Smooth muscle cell of the brain vasculature (primary cell): Measurements from ENCODE around the gene MAP2K7.
"Not testable (repeated sequence)": the region's sequence is repeated elsewhere in the genome, so short reads cannot be mapped to it uniquely, and the experiment has no call there.

Source experiments
- DNase-seq: peaks from one replicate; pipeline ENCODE4 v3.0.0-alpha.2; 2012; ENCODE audit warnings: low read depth, low spot score

The MAP2K7 gene

DNA sequence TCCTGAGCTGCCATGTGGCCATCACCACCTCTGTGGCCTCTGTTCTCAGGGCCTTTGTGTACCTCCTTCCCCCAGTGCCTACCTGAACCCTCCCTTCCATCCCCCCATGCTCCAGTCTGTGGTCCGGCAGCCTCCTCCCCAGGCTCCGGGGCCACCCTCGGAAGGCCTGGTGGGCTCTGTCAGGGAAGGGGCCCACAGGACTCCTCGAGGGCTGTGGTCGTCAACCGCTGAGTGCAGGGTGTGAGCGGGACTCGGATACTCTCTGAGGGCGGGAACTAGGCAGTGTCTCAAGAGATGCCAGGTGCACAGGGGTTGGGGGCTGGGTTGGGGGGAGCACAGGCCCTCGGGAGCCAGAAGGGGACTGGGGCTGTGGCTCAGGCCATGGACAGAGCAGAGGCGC lies 3.9 kb downstream of the MAP2K7 start:
- DNase-seq = no peak

DNA sequence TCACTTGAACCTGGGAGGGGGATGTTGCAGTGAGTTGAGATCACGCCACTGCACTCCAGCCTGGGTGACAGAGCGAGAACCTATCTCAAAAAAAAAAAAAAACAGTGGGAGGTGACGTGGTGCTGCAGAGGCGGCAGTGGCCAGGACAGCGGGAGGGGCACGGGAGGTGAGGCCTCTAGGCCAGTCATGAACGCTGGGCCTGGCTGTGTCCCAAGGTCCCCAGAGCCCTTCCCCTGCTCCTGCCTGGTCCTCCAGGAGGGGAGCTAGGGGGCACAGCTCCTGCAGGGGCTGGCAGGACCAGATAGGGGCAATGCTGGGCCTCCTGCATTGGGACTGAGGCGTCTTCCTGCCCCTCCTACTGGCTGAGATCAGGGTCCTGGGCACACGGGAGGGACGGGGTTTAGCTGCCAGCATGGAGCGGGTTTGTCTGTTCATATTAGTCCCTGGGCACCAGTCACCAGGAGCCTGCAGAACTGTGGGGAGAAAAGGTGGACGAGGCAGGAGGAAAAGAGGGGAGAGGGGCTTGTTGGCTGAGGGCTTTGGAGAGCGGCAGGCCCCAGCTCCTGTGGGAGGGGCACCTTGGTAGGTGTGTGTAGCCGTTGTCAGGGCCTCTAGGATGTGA lies 4.5 kb downstream of the MAP2K7 start:
- DNase-seq = no peak

DNA sequence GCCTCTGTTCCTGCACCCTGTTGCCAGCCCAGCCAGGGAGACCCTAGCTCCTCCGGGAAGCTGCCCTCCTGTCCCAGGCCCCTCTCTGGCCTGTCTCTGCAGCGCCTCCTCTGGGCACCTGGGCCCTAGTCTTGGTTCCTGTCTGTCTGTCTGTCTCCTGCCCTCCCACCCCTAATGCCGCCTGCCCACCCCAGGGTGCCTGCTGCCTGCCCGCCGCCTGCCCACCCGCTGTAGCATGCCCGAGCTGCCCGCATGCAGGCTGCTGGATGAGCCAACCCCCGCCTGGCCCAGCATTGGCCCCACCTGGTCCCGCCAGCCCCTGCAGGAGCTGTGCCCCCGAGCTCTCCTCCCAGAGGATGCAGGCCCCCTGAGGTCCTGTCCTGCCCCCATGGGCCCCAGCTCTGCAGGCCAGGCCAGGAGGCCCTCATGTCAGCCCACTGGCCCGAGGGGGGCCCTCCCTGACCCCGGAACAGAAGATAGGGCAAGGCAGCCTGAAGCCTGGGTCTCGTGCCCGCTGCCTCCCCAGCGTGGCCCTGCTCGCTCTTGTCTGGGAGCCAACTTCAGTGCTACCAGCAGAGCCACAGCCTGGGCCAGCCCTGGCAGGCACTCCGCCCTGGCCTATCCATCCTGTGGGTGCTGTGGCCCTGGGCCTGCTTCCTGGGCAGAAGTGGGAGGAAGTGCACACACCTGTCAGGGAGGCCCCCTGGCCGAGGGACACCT lies 5.2 kb downstream of the MAP2K7 start:
- DNase-seq = no peak

DNA sequence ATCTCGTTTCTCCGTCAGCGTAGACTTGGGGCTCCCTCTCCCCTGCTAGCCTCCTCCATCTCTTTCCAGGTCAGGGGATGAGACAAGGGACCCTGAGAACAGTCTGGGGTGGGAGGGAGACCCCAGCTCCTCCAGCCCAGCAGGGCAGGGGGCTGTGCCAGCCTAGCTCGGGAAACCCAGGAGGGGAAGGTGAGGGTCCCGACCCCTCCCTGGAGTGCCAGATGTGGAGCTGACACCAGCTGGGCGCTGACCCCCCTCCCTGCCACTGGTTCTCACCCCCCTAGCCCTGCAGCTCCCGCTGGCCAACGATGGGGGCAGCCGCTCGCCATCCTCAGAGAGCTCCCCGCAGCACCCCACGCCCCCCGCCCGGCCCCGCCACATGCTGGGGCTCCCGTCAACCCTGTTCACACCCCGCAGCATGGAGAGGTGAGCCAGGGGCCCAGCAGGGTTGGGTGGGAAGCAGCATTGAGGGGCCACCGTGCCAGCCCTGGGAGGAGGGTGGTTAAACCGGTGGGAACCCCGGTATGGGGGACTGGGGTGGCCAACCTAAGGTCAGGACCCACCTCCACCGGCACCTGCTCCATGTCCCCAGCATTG lies 5.9 kb downstream of the MAP2K7 start:
- DNase-seq = no peak

DNA sequence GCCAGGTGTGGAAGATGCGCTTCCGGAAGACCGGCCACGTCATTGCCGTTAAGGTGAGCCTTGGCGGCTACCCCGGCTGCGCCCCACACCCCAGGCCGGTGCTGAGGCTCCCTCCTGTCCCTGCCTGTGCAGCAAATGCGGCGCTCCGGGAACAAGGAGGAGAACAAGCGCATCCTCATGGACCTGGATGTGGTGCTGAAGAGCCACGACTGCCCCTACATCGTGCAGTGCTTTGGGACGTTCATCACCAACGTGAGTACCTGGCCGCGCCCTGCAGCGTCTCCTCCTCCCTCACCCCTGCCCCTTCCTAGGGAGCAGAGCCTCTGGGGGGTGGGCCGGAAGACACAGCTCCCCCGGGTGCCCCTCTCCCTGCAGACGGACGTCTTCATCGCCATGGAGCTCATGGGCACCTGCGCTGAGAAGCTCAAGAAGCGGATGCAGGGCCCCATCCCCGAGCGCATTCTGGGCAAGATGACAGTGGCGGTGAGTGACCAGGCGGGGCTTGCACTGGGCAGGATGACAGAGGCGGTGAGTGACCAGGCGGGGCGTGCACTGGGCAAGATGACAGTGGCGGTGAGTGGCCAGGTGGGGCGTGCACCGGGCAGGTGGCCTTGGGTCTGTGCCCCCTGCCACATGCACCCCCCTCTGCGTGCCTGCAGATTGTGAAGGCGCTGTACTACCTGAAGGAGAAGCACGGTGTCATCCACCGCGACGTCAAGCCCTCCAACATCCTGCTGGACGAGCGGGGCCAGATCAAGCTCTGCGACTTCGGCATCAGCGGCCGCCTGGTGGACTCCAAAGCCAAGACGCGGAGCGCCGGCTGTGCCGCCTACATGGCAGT lies 6.9 kb downstream of the MAP2K7 start:
- DNase-seq = no peak

DNA sequence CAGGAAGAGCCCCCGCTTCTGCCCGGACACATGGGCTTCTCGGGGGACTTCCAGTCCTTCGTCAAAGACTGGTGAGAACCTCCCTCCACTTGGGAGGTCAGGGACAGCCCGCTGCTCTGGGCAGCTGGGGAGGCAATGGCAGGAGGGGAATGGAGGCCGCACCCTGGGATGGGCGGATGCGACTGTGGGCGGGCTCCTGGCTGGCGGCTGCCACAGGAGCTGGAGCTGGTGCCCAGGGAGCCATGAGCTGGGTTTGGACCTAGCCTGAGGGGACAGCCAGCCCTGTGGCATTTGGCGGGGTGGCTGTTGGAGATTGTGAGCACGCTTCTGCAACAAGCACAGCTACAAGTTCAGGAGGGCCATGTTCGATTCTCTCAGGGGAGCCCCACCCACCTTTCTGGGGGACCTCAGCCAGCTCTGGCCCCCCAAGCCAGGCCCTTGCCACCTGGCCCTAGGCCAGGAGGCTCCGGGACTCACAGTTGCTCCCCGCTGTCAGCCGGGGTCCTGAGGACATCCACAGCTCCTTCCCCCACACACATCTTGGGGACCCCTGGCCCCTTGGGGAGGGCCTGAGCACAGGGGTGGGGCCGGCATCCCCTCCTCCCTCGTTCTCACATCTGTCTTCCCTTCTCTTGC lies 7.9 kb downstream of the MAP2K7 start:
- DNase-seq = no peak

DNA sequence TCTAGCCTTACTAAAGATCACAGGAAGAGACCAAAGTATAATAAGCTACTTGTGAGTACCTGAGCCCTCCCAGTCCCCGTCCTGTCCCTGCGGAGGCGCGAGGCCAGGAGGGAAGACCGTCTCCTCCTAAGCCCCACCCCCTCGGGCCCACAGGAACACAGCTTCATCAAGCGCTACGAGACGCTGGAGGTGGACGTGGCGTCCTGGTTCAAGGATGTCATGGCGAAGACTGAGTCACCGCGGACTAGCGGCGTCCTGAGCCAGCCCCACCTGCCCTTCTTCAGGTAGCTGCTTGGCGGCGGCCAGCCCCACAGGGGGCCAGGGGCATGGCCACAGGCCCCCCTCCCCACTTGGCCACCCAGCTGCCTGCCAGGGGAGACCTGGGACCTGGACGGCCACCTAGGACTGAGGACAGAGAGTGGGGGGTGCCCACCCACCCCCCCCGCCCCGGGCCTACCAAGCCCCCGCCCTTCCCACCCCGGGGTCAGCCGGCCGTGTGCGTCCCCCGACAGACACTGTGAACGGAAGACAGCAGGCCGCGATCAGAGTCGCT lies 8.5 kb downstream of the MAP2K7 start:
- DNase-seq = no peak

DNA sequence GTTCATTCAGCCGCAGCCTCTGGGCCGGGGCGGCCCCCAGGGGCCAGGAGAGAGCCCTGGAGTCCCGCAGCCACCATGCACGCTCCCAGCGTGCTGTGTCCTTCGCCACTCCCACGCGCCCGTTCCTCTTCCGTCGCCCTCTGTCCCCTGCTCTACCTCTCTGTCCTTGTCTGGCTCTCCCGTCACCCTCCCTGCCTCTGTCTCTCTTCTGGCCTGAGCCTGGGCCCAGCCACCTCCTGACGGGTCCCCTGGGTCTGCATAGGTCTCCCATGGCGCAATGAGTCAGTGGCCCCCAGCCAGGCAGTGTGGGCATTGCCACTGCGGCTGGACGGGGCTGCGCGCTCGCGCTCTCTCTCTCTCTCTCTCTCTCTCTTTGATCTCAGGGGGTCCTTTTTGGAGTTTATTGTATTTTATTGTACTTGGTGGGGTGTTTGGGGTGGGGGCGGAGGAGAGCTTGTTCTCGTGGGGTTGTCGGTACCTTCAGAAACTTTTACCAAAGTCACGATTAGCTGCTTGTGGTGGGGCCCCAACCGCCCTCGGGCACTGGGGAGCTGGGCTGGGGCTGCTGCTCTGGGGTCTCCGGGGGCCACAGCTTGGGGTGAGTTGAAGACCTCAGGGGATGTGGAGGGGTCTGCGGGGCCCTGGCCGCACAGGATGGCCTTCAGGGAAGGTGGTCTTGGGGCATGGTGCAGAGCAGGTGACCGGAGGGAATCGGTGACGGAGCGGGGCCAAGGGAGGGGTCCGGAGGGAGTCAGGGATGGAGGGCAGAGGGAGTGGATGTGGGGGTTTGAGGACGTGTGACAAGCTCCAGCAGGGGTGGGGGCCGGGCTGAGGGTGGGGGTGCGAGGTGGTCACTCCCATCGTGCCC lies 9.3 kb downstream of the MAP2K7 start:
- DNase-seq = no peak

DNA sequence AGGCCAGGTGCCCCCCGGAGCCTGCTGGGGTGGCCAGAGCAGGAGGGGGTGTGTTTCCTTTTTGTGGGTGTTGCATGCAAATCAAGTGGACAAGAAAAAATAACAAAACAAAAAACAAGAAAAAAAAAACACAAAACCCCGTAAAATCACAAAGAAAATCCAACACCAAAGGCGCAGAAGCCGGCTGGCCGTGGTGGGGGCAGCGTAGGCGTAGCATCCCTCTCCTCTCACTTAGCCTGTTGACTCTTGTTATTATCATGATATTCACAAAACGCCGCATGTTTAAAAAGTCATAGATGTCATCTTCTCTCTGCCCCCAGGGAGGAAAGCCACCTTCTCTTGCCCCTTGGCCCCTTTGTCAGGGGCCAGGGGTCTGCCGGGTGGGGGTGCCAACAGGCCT lies 10.0 kb downstream of the MAP2K7 start:
- DNase-seq = no peak

DNA sequence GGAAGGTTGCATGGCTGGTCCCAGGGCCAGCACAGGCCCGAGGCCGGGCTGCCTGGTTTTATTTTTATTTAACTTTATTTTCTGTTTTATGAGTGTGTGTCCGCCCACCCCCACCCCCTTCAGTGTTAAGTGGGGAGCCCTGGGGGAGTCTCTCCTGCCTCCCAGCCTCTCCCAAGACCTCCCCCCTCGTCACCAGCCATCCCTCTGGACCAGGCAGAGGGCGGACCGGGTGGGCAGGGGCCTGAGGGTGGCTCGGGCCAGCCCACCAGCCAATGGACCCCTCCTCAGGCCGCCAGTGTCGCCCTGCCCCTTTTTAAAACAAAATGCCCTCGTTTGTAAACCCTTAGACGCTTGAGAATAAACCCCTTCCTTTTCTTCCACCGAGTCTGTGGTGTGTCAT lies 10.4 kb downstream of the MAP2K7 start:
- DNase-seq = no peak

DNA sequence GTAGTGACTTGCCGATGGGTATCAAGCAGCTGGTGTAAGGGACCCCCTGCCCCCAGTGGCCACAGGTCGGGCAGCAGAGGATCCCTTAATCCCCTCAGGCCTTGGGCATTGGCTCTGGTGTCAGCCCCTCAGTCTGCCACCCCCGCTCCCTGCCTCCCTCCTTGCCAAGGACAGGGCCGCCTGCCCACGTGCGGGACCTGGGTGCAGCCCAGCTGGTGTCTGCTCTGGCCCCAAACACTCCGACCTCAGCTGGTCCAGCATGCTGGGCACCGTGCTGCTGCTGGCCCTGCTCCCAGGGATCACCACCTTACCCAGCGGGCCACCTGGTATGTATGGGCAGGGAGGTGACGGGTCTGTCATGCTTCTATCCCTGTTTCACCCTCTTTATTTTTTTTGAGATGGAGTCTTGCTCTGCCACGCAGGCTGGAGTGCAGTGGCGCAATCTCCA lies 10.9 kb downstream of the MAP2K7 start, which contains the start of gene TGFBR3L:
Gene TGFBR3L (plus strand): TSS at position 233 of the 448 bp plus-strand sequence.
- no peak for DNase-seq

DNA sequence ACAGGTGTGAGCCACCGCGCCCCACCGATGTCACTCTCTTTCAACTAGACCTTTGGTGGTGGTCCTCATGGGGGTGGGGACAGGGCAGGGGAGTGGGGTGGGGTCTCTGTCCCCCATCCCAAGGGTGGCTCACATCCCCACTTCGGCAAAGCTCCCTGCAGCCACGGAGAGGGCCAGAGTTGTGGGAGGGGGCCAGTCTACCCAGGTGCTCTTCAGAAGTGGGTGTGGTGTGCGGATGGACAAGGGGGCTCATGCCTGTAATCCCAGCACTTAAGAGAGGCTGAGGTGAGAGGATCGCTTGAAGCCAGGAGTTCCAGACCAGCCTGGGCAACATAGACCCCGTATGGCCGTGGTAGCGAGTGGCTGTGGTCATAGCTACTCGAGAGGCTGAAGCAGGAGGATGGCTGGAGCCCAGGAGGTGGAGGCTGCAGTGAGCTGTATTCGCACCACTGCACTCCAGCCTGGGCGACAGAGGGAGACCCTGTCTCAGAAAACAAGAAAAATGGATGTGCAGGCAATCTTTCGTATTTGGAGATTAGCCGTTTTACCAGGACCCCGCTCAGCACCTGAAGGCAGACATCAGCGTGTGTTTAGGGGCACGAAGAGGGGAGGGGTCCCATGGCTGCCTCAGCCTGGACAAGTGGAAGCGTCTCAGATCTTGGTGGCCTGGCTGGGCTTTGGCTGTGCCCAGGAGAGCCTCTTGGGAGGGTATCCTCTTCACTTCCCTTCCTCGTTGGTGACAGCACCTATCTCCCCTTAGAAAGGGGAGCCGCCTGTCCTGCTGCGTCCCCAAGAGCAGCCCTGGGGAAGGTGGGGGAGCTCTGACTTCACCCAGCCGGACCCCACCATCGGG lies 11.8 kb downstream of the MAP2K7 start:
- DNase-seq = no peak

DNA sequence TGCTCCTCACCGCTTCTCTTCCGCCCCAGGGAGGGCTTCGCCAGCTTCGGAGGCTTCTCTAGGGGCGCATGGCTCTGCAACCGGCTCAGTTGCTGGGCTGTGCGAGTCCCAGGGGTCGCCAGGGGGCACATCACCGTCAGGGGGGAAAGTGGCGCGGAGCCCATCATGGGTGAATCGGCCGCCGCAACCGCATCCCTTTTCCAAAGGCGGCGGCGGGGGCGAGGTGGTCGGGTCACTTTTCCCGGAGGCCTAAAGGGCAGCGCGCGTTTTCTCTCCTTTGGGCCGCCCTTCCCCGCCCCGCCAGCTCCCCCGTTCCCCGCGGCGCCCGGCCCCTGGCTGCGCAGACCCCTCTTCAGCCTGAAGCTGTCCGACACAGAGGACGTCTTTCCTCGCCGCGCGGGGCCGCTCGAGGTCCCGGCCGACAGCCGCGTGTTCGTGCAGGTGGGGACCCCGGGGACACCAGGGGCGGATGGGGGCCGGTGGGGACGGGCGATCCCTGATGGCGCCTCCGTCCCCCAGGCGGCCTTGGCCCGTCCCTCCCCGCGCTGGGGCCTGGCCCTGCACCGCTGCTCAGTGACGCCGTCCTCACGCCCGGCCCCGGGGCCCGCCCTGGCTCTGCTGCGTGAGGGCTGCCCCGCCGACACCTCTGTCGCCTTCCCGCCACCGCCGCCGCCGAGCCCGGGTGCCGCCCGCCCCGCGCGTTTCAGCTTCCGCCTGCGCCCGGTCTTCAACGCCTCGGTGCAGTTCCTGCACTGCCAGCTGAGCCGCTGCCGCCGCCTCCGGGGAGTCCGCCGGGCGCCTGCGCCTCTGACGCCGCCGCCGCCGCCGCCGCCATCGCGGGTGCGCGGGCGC lies 12.7 kb downstream of the MAP2K7 start:
- DNase-seq = no peak

DNA sequence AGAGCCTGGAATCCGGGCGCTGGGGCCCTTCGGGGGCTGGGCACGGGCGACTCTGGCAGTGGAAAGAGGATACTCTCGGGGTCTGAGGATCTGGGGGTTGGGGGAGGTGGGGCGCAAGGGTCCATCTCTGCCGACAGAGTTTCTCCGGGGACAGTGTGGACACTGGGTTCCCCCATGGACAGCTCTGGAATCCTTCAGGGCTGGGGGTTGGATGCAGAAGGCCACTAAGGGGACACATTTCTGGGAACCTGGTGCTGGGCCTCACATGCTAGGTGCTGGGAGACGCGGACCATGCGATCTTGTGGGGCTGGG lies 13.2 kb downstream of the MAP2K7 start:
- DNase-seq = no peak

DNA sequence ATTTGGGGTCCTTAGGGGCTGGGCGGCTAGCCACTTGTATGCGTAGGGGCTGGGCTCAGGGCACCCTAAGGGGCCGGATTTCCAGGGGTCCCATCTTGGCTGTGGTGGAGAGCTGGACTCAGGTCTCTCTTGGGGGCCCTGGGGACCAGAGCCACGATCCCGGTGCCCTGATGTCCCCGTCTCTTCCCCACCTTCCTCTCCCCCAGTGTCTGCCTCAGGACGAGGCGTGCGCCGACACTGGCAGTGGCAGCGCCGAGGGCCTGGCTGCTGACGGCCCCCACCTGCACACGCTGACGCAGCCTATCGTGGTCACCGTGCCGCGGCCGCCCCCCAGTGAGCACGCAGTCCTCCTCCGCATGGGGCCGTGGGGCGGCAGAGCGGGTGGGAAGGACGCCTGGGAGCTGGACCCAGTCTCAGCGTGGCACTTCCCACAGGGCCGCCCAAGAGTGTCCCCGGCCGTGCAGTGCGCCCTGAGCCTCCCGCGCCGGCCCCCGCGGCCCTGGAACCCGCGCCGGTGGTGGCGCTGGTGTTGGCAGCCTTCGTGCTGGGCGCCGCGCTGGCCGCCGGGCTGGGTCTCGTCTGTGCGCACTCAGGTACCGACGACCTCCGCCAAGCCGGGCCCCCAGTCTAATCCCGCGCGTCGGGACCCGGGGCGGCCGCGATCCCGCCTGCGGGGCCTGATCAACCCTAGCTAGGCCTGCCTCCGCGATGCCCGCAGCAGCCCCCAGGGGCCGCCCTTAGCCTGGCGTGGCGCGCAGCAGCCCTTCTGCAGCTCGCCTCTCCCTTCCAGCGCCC lies 13.8 kb downstream of the MAP2K7 start:
- no peak for DNase-seq

DNA sequence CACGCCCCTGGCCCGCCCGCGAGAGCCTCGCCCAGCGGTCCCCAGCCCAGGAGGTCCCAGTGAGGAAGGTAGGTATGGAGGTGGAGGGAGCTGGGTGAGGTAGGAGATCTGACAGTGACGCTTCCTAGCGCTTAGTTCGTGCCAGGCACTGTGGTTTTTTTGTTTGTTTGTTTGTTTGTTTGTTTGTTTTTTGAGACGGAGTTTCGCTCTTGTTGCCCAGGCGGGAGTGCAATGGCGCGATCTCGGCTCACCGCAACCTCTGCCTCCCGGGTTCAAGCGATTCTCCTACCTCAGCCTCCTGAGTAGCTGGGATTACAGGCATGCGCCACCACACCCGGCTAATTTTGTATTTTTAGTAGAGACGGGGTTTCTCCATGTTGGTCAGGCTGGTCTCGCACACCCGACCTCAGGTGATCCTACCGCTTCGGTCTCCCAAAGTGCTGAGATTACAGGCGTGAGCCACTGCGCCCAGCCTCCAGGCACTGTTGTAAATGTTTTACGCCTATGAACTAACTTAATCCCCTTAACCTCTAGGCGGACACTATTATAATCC lies 14.5 kb downstream of the MAP2K7 start:
- DNase-seq = not testable (repeated sequence)

DNA sequence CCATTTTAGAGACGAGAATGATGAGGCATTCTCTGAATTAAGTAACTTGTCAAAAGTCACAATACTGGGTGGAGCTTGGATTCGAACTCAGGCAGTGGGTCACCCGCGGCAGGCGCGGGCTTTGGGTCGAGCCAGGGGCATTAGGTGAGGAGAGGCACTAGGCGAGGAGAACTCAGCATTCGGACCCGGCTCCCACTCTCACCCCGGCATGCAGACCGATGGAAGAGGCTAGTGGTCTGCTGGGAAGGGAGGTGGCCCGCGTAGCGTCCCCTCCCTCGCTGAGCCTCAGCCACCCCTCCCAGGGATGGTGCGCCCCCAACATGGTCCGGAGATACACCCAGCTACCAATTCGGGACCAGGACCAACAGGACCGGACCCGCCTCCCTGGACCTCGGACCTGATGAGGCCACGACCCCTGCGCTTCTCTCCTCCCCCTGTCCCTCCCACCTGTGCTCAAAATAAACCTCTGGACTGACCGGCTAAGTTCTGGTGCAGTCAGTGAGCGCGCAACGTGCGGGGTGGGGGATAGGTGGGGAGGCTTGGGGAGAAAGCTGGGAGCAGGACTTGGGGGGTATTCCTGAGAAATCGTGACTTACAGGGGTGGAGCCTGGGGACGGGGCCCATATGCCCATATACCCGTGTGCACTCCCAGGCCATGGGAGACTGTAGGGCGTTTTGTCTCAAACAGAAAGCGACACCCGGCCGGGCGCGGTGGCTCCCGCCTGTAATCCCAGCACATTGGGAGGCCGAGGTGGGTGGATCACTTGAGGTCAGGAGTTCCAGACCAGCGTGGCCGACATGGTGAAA lies 15.1 kb downstream of the MAP2K7 start:
- DNase-seq = no peak
